Measurements from ENCODE around the gene SYF2.

DNA sequence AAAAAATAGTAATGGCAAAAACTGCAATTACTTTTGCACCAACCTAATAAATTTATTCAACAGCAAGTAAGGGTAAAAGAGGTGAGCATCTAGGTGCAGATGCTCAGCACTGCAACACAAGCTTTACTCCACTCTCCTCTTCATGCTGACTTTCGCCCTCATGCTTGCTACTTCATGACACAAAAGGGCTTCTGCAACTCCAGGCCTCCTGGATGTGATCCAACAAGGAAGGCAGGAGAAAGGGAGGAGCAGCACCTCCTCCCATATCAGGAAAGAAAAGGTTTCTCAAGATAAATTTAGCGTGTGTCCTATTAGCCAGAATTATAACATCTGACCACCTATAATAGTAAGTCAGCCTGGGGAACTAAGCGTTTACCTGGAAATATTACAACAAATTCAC is 11.6 kb downstream of the SYF2 start:
- TF ChIP-seq ZNF565 (CRISPR knock-in tag; conservative IDR thresholded peaks at IDR 0.05; ENCODE audit: low read depth), result no peak
- TF ChIP-seq, protein P1, sequence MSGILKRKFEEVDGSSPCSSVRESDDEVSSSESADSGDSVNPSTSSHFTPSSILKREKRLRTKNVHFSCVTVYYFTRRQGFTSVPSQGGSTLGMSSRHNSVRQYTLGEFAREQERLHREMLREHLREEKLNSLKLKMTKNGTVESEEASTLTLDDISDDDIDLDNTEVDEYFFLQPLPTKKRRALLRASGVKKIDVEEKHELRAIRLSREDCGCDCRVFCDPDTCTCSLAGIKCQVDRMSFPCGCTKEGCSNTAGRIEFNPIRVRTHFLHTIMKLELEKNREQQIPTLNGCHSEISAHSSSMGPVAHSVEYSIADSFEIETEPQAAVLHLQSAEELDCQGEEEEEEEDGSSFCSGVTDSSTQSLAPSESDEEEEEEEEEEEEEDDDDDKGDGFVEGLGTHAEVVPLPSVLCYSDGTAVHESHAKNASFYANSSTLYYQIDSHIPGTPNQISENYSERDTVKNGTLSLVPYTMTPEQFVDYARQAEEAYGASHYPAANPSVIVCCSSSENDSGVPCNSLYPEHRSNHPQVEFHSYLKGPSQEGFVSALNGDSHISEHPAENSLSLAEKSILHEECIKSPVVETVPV (CRISPR knock-in tag; IDR thresholded peaks at IDR 0.05), result no peak
- no peak for TF ChIP-seq PPARA (CRISPR knock-in tag; IDR thresholded peaks at IDR 0.05; ENCODE audit: borderline replicate concordance)
- no peak for TF ChIP-seq ARNTL (CRISPR knock-in tag; IDR thresholded peaks at IDR 0.05; ENCODE audit: borderline replicate concordance, low read depth)
- TF ChIP-seq, protein P2, sequence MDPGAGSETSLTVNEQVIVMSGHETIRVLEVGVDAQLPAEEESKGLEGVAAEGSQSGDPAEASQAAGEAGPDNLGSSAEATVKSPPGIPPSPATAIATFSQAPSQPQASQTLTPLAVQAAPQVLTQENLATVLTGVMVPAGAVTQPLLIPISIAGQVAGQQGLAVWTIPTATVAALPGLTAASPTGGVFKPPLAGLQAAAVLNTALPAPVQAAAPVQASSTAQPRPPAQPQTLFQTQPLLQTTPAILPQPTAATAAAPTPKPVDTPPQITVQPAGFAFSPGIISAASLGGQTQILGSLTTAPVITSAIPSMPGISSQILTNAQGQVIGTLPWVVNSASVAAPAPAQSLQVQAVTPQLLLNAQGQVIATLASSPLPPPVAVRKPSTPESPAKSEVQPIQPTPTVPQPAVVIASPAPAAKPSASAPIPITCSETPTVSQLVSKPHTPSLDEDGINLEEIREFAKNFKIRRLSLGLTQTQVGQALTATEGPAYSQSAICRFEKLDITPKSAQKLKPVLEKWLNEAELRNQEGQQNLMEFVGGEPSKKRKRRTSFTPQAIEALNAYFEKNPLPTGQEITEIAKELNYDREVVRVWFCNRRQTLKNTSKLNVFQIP (CRISPR knock-in tag; IDR thresholded peaks at IDR 0.05; ENCODE audit: borderline replicate concordance, low read depth), result no peak
- no peak for TF ChIP-seq ZFP30 (CRISPR knock-in tag; IDR thresholded peaks at IDR 0.05)
- no peak for TF ChIP-seq RARB (CRISPR knock-in tag; IDR thresholded peaks at IDR 0.05)
- TF ChIP-seq ZNF70 (CRISPR knock-in tag; IDR thresholded peaks at IDR 0.05), result no peak
- TF ChIP-seq TCF4 (CRISPR knock-in tag; IDR thresholded peaks at IDR 0.05; ENCODE audit: borderline replicate concordance), result no peak
- TF ChIP-seq SNAI2 (CRISPR knock-in tag; IDR thresholded peaks at IDR 0.05), result no peak
- TF ChIP-seq ISL1 (CRISPR knock-in tag; IDR thresholded peaks at IDR 0.05), result no peak
- no peak for TF ChIP-seq CSDC2 (CRISPR knock-in tag; IDR thresholded peaks at IDR 0.05)
- TF ChIP-seq, protein P3, sequence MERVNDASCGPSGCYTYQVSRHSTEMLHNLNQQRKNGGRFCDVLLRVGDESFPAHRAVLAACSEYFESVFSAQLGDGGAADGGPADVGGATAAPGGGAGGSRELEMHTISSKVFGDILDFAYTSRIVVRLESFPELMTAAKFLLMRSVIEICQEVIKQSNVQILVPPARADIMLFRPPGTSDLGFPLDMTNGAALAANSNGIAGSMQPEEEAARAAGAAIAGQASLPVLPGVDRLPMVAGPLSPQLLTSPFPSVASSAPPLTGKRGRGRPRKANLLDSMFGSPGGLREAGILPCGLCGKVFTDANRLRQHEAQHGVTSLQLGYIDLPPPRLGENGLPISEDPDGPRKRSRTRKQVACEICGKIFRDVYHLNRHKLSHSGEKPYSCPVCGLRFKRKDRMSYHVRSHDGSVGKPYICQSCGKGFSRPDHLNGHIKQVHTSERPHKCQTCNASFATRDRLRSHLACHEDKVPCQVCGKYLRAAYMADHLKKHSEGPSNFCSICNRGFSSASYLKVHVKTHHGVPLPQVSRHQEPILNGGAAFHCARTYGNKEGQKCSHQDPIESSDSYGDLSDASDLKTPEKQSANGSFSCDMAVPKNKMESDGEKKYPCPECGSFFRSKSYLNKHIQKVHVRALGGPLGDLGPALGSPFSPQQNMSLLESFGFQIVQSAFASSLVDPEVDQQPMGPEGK (CRISPR knock-in tag; IDR thresholded peaks at IDR 0.05; ENCODE audit: borderline replicate concordance), result no peak
- TF ChIP-seq ZNF8 (CRISPR knock-in tag; IDR thresholded peaks at IDR 0.05), result no peak
